Activated effector memory CD4-positive, alpha-beta T cell treated with Interleukin-2 at 50 U/mL for 16 hours (primary cell): Measurements from ENCODE around the gene BARHL1.

ENCODE experiments used
- DNase-seq: peaks from one replicate; pipeline ENCODE4 v3.0.0-alpha.2; 2020

BARHL1 gene

DNA sequence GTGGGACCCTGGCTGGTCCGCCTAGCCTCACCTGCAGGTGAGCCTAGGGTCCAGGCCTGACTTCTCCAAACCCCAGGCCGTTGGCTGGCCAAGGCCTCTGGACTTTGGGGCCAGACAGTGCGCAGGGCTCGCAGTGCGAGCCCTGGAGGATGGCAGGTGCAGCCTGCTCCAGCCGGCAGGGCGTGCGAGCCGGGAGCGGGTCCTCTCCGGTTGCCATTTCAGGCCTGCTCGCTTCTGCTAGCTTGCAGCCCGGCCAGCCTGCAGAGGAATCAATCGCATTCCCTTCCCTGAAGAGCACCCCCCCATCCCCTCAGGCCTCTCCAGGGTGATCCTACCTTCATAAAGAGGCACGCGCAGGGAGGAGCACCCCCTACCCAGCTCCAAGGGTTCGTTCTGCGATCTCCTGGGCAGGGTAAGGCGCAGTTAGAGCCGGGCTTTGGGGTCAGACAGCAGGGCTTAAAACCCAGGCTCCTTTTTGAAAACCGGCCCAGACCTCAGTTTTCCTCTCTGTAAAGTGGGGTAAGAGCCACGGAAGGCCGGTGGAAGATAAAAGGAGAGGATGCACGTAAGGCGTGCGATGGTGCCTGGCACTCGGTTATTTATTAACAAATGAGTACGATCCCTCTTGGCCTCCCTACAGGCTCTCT is 6.2 kb downstream of the BARHL1 start:
- DNase-seq, result no peak

GRCh38 chr9:132589148-132590036 is 7.0 kb downstream of the BARHL1 start:
- no peak for DNase-seq

- no peak for DNase-seq
Observed at GRCh38 chr9:132590037-132590317, 7.6 kb downstream of the BARHL1 start.

GRCh38 chr9:132590318-132591182 is 8.1 kb downstream of the BARHL1 start:
- DNase-seq, result no peak

DNA sequence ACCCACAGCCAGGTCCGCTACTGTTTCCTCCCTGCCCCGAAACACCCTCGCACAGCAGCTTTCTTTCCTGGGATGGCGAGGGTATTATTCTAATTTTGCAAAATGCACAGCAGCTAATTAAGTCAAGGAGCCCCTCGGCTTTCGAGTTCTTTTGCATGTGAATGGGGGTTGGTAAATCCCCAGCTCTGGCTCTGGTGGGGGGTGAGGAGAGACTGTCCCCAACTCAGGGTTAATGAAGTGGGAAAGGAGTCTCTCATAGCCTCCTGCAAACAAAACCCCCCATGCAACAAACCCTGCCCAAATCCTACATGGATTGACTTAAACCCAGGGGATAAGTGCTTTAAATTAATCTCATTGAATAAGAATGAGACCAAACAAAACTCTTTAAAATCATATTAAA is 8.8 kb downstream of the BARHL1 start:
- DNase-seq, result no peak

DNA sequence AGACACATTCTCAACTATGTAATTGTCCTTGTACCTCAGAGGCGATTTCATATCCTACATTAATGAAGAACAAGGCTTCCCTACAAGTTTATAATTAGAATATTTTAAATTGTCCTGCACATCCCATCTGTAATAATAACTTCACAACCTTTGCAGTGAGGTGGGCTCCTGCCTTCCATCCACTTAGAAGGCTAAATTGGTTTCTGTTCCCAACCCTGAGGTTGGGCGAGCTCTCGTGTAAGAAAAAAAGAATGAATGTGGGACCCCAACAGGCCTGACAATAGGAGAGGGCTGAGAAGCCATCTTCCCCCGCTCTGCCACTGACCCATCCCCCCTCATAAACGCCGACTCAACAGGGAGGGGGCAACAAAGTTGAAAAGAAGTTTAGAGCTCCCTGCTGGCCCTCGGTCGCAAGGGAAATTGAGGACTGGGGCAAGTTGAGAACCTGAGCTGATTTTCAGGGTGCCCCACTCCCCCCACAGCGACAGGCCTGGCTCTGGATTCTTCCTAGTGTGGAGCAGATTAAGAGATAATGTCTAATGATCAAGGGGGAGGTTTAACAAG is 9.4 kb downstream of the BARHL1 start:
- DNase-seq, result no peak

GRCh38 chr9:132592451-132592850 is 10.0 kb downstream of the BARHL1 start:
- DNase-seq, result no peak

DNA sequence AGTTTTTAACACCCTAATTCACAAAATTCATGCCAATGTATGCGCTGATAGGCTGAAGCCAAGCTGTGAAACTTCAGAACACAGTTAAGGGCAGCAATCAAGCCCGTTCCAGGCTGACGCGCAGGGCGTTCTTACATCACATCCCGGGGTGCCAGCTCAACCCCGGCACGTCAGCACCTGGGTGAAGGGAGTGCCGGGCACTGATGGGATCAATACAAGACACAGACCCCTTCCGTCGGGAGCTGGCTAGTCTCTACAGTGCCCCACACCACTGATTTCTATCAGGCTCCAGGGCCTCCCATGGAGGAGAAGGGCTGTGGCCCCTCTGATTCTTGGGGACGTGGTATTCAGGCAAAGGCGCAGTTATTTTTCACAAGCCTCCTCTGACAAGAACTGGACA is 12.0 kb downstream of the BARHL1 start:
- no peak for DNase-seq

DNA sequence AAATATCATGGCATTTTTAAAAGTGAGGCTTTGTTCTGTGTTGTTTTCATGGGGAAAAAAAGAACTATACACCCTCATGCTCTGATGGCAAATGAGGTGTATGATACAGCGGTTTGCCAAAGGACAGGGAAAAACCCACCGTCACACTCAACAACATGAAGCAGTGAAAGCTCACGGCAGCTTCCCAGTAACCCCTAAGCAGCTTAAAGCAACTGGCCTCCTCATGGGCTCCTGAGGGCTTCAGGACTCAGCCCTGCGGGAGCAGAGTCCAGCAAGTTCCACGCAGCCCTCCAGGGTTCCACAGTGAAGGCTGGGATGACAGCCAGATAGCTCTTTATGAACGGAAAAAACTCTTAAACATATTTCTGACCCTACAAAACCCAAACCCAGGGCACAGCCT is 12.9 kb downstream of the BARHL1 start:
- no peak for DNase-seq

GRCh38 chr9:132596200-132596599 is 13.8 kb downstream of the BARHL1 start:
- DNase-seq, result no peak

DNA sequence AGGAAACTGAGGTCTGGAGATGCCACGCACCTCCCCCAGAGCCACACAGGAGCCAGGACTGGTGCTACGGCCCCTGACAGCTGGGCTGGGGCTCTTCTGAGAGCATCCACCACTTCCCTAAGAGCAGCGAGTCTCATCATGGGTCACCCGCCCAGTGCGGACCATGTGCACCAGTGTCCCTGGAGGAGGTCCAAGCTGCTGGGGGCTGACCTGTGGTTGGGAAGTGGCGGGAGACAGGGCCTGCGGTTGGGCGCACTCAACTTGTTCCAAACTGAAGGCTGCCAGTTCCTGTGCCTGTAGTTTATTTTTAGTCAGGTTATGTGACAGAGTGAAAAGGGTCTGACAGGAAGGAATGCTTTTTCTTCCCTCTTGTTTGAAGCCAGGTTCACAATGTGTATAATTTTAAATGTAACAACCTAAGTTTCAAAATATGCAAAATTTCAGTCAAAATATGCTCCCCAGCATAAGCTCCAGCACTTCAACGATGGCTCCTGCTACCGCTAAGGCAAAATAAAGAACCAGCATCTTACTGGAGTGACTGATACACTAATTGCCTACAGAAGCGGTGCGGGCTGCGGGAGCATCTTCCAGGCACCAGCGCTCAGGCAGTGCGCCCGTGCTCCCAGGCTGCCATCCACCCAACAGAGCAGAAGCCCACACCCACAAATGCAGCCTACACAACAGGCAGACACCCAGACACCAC is 14.8 kb downstream of the BARHL1 start:
- no peak for DNase-seq

DNA sequence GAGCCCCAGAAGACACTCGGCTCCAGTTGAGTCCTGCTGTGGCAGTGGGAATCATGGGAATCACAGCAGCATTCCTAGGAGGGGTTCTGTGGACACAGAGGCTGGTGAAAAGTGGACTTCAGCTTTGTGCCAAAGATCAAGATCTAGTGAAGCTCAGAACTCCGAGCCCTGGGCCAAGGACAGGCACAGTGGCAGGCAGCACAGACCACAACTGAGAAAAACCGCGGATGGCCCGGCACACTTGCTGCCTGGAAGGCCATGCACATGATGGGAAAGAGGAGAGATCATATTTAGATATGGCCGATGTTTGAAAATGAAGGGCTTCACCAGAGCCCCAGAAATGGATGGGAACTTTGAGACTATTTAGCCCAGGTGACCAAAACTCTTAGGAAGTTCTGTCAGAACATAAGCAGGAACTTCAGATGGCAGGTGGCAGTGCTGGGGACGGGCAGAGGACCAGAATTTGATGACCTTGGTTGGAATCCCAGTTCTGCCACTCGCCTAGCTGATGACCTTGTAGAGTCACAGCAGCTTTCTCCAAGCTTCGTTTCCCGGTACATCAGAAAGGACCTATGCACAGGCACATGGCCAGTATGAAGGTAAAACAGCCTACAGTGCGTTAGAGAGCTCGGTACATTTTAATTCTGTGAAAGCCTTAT is 18.0 kb downstream of the BARHL1 start:
- DNase-seq, result no peak

DNA sequence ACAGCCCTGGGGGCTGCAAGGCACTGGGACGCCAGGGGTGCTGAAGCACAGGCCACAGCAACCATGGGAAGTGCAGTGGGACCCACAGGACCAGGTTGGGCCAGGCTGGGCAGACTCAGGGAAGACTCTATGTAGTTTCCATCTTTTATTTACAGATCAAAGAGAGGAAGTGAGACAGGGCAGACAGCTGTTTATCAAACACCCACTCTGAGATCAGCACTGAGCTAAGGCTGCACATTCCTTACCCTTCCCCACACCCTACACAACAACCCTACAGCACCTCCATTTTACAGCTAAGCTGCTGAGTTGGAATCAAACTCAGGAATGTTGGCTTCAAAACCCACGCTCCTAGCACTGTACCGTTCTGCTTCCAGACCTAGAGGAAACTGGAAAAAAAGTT is 19.8 kb downstream of the BARHL1 start:
- no peak for DNase-seq

DNA sequence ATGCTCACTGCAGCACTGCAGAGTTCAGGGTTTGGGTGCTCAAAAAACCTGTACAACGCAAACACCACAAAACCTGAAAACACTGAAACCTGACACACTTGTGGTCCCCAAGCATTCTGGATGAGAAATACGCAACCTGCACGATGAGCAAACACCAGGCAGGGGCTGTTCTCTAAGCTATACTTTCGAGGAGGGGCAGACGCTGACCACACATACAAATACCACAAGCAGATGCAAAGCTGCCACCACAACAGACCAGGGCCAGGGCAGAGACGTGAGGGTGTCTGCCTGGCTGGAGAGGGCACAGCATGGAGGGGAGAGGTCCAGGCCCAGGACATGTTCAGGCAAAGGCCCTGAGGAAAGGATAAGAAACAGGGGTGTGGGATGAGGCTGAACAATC is 23.0 kb downstream of the BARHL1 start:
- DNase-seq, result no peak

DNA sequence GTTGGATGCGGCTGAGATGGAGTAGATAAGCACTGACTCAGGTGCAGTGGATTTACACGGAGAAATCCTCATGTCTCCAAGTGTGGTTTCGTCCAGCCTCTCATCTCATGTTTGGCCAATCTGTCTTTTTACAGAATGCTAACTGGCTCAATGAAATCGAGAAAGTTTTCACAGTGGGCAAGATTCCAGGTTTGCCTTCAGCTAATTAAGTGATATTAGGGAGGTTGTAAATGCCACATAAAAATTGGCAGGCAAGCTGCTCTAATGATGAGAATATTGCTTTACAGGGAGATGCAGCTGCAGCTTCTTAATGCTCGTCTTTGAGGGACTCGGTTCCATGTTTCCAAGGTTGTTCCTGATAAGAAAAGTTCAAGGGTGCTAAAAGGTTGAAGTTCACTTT is 23.7 kb downstream of the BARHL1 start:
- no peak for DNase-seq

GRCh38 chr9:132609184-132609583 is 26.8 kb downstream of the BARHL1 start:
- no peak for DNase-seq

DNA sequence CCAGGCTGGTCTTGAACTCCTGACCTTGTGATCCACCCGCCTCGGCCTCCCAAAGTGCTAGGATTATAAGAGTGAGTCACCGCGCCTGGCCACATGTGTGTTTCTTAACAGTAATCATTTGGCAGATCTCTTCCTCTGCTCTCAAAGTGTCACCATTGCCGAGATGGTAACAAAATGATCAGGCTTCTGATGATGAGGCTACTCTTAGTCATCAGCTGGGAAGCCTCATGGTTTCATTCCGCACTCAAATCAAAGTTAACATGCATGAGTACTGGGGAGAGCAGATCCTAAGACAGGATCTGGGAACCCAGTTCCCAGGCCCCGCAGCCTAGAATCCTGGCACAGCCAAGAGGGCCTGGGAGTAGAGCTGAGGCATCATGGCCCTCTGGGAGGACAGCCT is 27.4 kb downstream of the BARHL1 start:
- no peak for DNase-seq

DNA sequence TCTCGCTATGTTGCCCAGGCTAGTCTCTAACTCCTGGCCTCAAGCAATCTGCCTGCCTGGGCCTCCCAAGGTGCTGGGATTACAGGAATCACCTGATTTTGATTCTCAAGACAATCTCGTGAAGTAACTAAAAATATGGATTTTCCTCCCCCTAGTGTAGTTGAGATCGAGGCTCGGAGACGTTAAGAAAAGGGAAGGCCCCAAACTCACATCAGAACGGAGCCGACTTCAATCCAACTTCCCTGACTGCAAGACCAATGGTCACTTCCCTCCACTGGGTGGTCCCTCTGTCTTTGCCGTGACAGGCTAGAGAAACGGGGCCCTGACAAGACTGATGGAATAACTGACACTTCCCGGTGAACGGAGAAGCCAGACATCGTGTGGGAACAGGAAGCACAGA is 28.3 kb downstream of the BARHL1 start:
- DNase-seq, result no peak

- no peak for DNase-seq
Observed at GRCh38 chr9:132614324-132614723, 31.9 kb downstream of the BARHL1 start.

DNA sequence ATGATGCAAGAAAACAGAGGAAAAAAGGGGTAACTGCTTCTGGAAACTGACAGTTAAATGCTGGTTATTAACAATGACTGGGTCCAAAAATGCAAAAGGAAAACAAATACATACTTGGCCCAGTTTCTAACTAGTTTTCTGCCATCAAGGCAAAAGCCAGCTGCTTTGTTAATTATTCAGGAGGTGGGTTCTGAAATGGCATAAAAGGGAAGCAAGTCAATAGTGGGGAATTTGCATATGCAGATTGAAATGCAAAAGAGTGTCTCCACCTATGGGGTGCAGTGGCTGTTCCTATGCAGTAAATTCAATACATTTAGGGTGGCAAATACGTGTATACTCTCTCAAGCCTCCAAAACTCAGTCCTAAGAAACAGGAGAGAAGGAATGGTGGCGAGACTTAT is 33.4 kb downstream of the BARHL1 start:
- no peak for DNase-seq

GRCh38 chr9:132616725-132617124 is 34.3 kb downstream of the BARHL1 start:
- DNase-seq, result no peak

DNA sequence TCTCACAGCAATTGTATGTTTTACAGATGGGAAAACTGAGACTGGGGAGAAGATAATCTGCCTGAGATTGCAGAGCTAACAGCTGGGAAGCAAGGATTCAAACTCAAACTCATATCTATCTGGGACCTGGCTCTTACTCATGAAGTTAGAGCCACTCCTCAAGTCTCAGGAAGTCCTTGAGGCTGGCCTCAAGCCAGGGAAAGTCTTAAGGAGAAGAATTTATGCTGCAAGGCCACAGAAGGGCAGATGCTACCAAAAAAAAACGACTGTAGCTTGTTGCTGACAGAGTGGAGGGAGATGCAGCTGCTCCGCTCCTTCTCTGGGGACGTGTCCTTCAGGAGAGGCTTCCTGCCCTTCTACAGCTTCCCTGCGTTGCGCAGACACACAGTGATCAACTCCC is 39.8 kb downstream of the BARHL1 start:
- no peak for DNase-seq
